Measurements from ENCODE around the gene FAM151B.

The FAM151B gene

GRCh38 chr5:80442742-80443141, 45.2 kb upstream of the FAM151B start:
- no peaks in the 10 kb centered on the region for H3K79me2 ChIP-seq (ENCODE audit: insufficient read depth, low read length)

GRCh38 chr5:80453366-80453765, 34.5 kb upstream of the FAM151B start:
- no peaks in the 10 kb centered on the region for H3K27me3 ChIP-seq (ENCODE audit: low read length)
- peaks cover 14% of the 10 kb centered on the region for H3K36me3 ChIP-seq (ENCODE audit: low read length)
- TF ChIP-seq EZH2phosphoT487 (conservative IDR thresholded peaks at IDR 0.05; ENCODE audit: low read length) (no peak), CTCF (IDR thresholded peaks at IDR 0.05; ENCODE audit: insufficient read depth, low read length, poor library complexity, severe bottlenecking) (no peak)
- no peaks in the 10 kb centered on the region for H4K20me1 ChIP-seq (ENCODE audit: low read depth, low read length)
- H3K9me2 ChIP-seq (replicated peaks; ENCODE audit: insufficient read depth, low read length): no peaks in the 10 kb centered on the region
- no peak overlapping the region for H3K4me2 ChIP-seq (ENCODE audit: low read depth, low read length, poor library complexity, severe bottlenecking)
- no peaks in the 10 kb centered on the region for H3F3A ChIP-seq (ENCODE audit: insufficient read depth)
- no peak overlapping the region for H3K9ac ChIP-seq (ENCODE audit: low read length)
- no peak overlapping the region for H3K4me3 ChIP-seq (ENCODE audit: insufficient read depth, low read length, poor library complexity, severe bottlenecking)
- no peaks in the 10 kb centered on the region for H3K79me2 ChIP-seq (ENCODE audit: insufficient read depth, low read length)
- H3K9me3 ChIP-seq (ENCODE audit: insufficient read depth, low read length): no peaks in the 10 kb centered on the region
- H2AFZ ChIP-seq (ENCODE audit: low read depth, low read length, severe bottlenecking): no peak overlapping the region
- no peak overlapping the region for H3K27ac ChIP-seq (ENCODE audit: low read depth, low read length)

More at GRCh38 chr5:80442742-80443141, 45.2 kb upstream of the FAM151B start:
- H3K9ac ChIP-seq (ENCODE audit: low read length): no peak overlapping the region
- no peaks in the 10 kb centered on the region; the same call in 1 of the 2 replicates for H3K36me3 ChIP-seq (ENCODE audit: low read length)
- H3K4me2 ChIP-seq (ENCODE audit: low read depth, low read length, poor library complexity, severe bottlenecking): no peak overlapping the region
- H3F3A ChIP-seq (ENCODE audit: insufficient read depth): no peaks in the 10 kb centered on the region
- no peak overlapping the region for H3K27ac ChIP-seq (ENCODE audit: low read depth, low read length)
- H3K4me3 ChIP-seq (ENCODE audit: insufficient read depth, low read length, poor library complexity, severe bottlenecking): no peak overlapping the region
- TF ChIP-seq CTCF (IDR thresholded peaks at IDR 0.05; ENCODE audit: insufficient read depth, low read length, poor library complexity, severe bottlenecking): no peak
- no peak for TF ChIP-seq EZH2phosphoT487 (conservative IDR thresholded peaks at IDR 0.05; ENCODE audit: low read length)
- no peaks in the 10 kb centered on the region for H3K9me2 ChIP-seq (replicated peaks; ENCODE audit: insufficient read depth, low read length)
- no peak overlapping the region for H2AFZ ChIP-seq (ENCODE audit: low read depth, low read length, severe bottlenecking)
- H4K20me1 ChIP-seq (ENCODE audit: low read depth, low read length): no peaks in the 10 kb centered on the region
- H3K9me3 ChIP-seq (ENCODE audit: insufficient read depth, low read length): no peaks in the 10 kb centered on the region
- no peaks in the 10 kb centered on the region for H3K27me3 ChIP-seq (ENCODE audit: low read length)

GRCh38 chr5:80463269-80463668, 24.6 kb upstream of the FAM151B start:
- Histone ChIP-seq H3F3A (ENCODE audit: insufficient read depth) (no peaks in the 10 kb centered on the region), H3K9me2 (replicated peaks; ENCODE audit: insufficient read depth, low read length) (no peaks in the 10 kb centered on the region), H3K9ac (ENCODE audit: low read length) (no peak overlapping the region), H3K9me3 (ENCODE audit: insufficient read depth, low read length) (peaks cover 4% of the 10 kb centered on the region; the same call in 1 of the 2 replicates), H3K4me3 (ENCODE audit: insufficient read depth, low read length, poor library complexity, severe bottlenecking) (no peak overlapping the region), H3K27me3 (ENCODE audit: low read length) (no peaks in the 10 kb centered on the region), H3K4me2 (ENCODE audit: low read depth, low read length, poor library complexity, severe bottlenecking) (no peak overlapping the region), H3K36me3 (ENCODE audit: low read length) (peaks cover 17% of the 10 kb centered on the region), H4K20me1 (ENCODE audit: low read depth, low read length) (no peaks in the 10 kb centered on the region), H3K79me2 (ENCODE audit: insufficient read depth, low read length) (no peaks in the 10 kb centered on the region), H3K27ac (ENCODE audit: low read depth, low read length) (no peak overlapping the region), H2AFZ (ENCODE audit: low read depth, low read length, severe bottlenecking) (no peak overlapping the region)
- TF ChIP-seq EZH2phosphoT487 (conservative IDR thresholded peaks at IDR 0.05; ENCODE audit: low read length) (no peak), CTCF (IDR thresholded peaks at IDR 0.05; ENCODE audit: insufficient read depth, low read length, poor library complexity, severe bottlenecking) (no peak)

Data from SU-DHL-6 (cell line).